Neural cell (in vitro differentiated cells): ENCODE measurements around the gene TP53I13. TPM values are rescaled to one million over a fixed set of nuclear protein-coding genes. Genes with fewer than 3 reads are reported as not detected.

Source experiments
- H2AFZ ChIP-seq: fragments of 200-600, 300-800 bp; sonication (generic), shearing (Covaris generic); 2 replicates; pipeline ENCODE4 v1.6.0; 2014; ENCODE audit warnings: low read depth, mild to moderate bottlenecking, antibody characterized with exemption, low read length, moderate library complexity
- H3F3A ChIP-seq: fragments of 200-600 bp; shearing (Covaris generic); 2 replicates; pipeline ENCODE4 v1.6.1; 2016; ENCODE audit warnings: mild to moderate bottlenecking, moderate library complexity, mixed read lengths, antibody characterized with exemption, low read length; ENCODE audit not compliant: insufficient read depth, poor library complexity, severe bottlenecking
- H3K27ac ChIP-seq: fragments of 200-600, 300-800 bp; sonication (generic), shearing (Covaris generic); 2 replicates; pipeline ENCODE4 v1.5.1; 2014; ENCODE audit warnings: mild to moderate bottlenecking, low read length, moderate library complexity
- H3K27me3 ChIP-seq: fragments of 300-800, 200-600 bp; sonication (generic), shearing (Covaris generic); 2 replicates; pipeline ENCODE4 v1.6.0; 2014; ENCODE audit warnings: mild to moderate bottlenecking, low read depth, low read length, moderate library complexity; ENCODE audit not compliant: insufficient read depth
- H3K36me3 ChIP-seq: fragments of 300-800, 200-600 bp; sonication (generic), shearing (Covaris generic); 2 replicates; pipeline ENCODE4 v1.5.1; 2014; ENCODE audit warnings: mild to moderate bottlenecking, antibody characterized with exemption, low read length, moderate library complexity; ENCODE audit not compliant: insufficient read depth
- H3K4me2 ChIP-seq: fragments of 300-800, 200-600 bp; sonication (generic), shearing (Covaris generic); 2 replicates; pipeline ENCODE4 v1.6.0; 2014; ENCODE audit warnings: mild to moderate bottlenecking, low read length
- H3K4me3 ChIP-seq: fragments of 300-800, 200-600 bp; sonication (generic), shearing (Covaris generic); 2 replicates; pipeline ENCODE4 v1.5.1; 2014; ENCODE audit warnings: mild to moderate bottlenecking, low read length, moderate library complexity
- H3K79me2 ChIP-seq: fragments of 200-600 bp; shearing (Covaris generic); replicated peaks from 2 replicates; pipeline ENCODE4 v1.6.0; 2014; ENCODE audit warnings: mild to moderate bottlenecking, low read length, moderate library complexity; ENCODE audit not compliant: insufficient read depth
- H3K9ac ChIP-seq: fragments of 300-800, 200-600 bp; sonication (generic), shearing (Covaris generic); 2 replicates; pipeline ENCODE4 v1.6.1; 2016; ENCODE audit warnings: mild to moderate bottlenecking, low read length, mixed read lengths
- H3K9me2 ChIP-seq: fragments of 200-600 bp; shearing (Covaris generic); 2 replicates; pipeline ENCODE4 v1.6.1; 2016; ENCODE audit warnings: mild to moderate bottlenecking, low read length, mixed read lengths; ENCODE audit not compliant: insufficient read depth
- H3K9me3 ChIP-seq: fragments of 200-600, 300-800 bp; sonication (generic), shearing (Covaris generic); 2 replicates; pipeline ENCODE4 v1.6.1; 2016; ENCODE audit warnings: mild to moderate bottlenecking, mixed run types, low read length, moderate library complexity, mixed read lengths
- H4K20me1 ChIP-seq: fragments of 200-600 bp; shearing (Covaris generic); 2 replicates; pipeline ENCODE4 v1.6.1; 2016; ENCODE audit warnings: mild to moderate bottlenecking, mixed run types; ENCODE audit not compliant: insufficient read depth
- EP300 ChIP-seq: fragments of 450-650 bp; conservative IDR thresholded peaks from 2 replicates; pipeline ENCODE4 v1.6.1; 2014; ENCODE audit warnings: antibody characterized with exemption, mild to moderate bottlenecking, moderate library complexity; ENCODE audit not compliant: poor library complexity, severe bottlenecking
- EZH2 ChIP-seq: fragments of 200-600, 300-800 bp; shearing (Covaris generic), sonication (generic); IDR thresholded peaks from 2 replicates; pipeline ENCODE4 v1.6.1; 2014; ENCODE audit warnings: antibody characterized with exemption, low read length, borderline replicate concordance, mild to moderate bottlenecking; ENCODE audit not compliant: insufficient read depth, poor library complexity, severe bottlenecking
- MXI1 ChIP-seq: fragments of 450-650 bp; conservative IDR thresholded peaks from 2 replicates; pipeline ENCODE4 v1.6.1; 2014; ENCODE audit warnings: antibody characterized with exemption, mild to moderate bottlenecking; ENCODE audit not compliant: poor library complexity, severe bottlenecking
- POLR2AphosphoS5 ChIP-seq: IDR thresholded peaks from 2 replicates; pipeline ENCODE4 v1.6.1; 2012
- RAD21 ChIP-seq: fragments of 450-650 bp; conservative IDR thresholded peaks from 2 replicates; pipeline ENCODE4 v1.6.1; 2014; ENCODE audit warnings: antibody characterized with exemption, mild to moderate bottlenecking, moderate library complexity
- SMC3 ChIP-seq: fragments of 450-650 bp; conservative IDR thresholded peaks from 2 replicates; pipeline ENCODE4 v1.6.1; 2014; ENCODE audit warnings: antibody characterized with exemption, mild to moderate bottlenecking, moderate library complexity; ENCODE audit not compliant: poor library complexity
- TAF1 ChIP-seq: IDR thresholded peaks from 2 replicates; pipeline ENCODE4 v1.6.1; 2012; ENCODE audit warnings: low read depth
- polyA plus RNA-seq: library from polyadenylated mRNA; depleted of rRNA; stranded (reverse); fragments of >200 nt; gene quantifications from 2 replicates; pipeline ENCODE4 v1.2.3, GENCODE V29; 2014
- TF ChIP-seq, protein P1 (sequence below): fragments of 450-650 bp; IDR thresholded peaks from 2 replicates; pipeline ENCODE4 v1.5.1; 2014; ENCODE audit warnings: antibody characterized with exemption, mild to moderate bottlenecking, moderate library complexity; ENCODE audit not compliant: poor library complexity, severe bottlenecking
- TF ChIP-seq, protein P2 (sequence below): IDR thresholded peaks from 2 replicates; pipeline ENCODE4 v1.6.1; 2012; ENCODE audit warnings: borderline replicate concordance

Gene TP53I13
- polyA plus RNA-seq, 1 donor from 2014 or later, result 18.4 TPM

DNA sequence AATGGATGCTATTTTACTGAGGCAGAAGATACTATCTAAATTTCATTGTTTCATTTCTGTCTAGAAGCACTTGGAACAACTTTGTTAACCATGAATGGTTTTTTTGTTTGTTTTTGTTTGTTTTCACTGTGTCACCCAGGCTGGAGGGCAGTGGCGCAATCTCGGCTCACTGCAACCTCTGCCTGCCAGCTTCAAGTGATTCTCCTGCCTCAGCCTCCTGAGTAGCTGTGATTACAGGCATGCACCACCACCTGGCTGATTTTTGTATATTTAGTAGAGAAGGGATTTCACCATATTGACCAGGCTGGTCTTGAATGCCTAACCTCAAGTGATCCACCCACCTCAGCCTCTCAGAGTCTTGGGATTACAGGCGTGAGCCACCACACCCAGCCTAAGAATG, 42.2 kb upstream of the TP53I13 start:
- no peak overlapping the region for H2AFZ ChIP-seq
- no peaks in the 10 kb centered on the region for H3F3A ChIP-seq
- H3K9ac ChIP-seq, result no peak overlapping the region
- H3K79me2 ChIP-seq, result no peaks in the 10 kb centered on the region
- no peaks in the 10 kb centered on the region for H3K9me3 ChIP-seq
- H3K27me3 ChIP-seq, result no peaks in the 10 kb centered on the region
- H3K27ac ChIP-seq, result no peak overlapping the region
- H3K4me2 ChIP-seq, result no peak overlapping the region
- no peaks in the 10 kb centered on the region for H3K36me3 ChIP-seq
- no peak overlapping the region for H3K4me3 ChIP-seq
- no peaks in the 10 kb centered on the region for H4K20me1 ChIP-seq
- H3K9me2 ChIP-seq, result no peaks in the 10 kb centered on the region
- TF ChIP-seq POLR2AphosphoS5, result no peak
- TF ChIP-seq TAF1, result no peak

DNA sequence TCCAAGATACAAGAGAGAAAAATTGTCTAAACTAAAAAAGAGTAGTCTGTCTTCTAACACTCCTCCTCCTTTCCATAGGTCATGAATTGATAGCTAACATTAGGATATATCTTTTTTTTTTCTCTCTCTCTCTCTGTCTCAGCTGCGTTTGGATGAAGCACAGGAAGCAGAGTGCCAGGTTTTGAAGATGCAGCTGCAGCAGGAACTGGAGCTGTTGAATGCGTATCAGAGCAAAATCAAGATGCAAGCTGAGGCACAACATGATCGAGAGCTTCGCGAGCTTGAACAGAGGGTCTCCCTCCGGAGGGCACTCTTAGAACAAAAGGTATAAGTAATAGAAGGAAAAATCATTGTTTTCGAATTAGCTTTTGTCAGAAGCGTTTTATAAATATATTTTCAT, 34.5 kb upstream of the TP53I13 start:
- Histone ChIP-seq H3K36me3 (peaks cover 6% of the 10 kb centered on the region), H2AFZ (no peak overlapping the region), H3K4me2 (no peak overlapping the region), H3K4me3 (no peak overlapping the region), H3K9ac (no peak overlapping the region), H3K9me2 (no peaks in the 10 kb centered on the region), H3F3A (no peaks in the 10 kb centered on the region), H3K27ac (no peak overlapping the region), H3K79me2 (no peaks in the 10 kb centered on the region), H3K27me3 (no peaks in the 10 kb centered on the region), H3K9me3 (no peaks in the 10 kb centered on the region), H4K20me1 (no peaks in the 10 kb centered on the region)
- TF ChIP-seq, protein P1, sequence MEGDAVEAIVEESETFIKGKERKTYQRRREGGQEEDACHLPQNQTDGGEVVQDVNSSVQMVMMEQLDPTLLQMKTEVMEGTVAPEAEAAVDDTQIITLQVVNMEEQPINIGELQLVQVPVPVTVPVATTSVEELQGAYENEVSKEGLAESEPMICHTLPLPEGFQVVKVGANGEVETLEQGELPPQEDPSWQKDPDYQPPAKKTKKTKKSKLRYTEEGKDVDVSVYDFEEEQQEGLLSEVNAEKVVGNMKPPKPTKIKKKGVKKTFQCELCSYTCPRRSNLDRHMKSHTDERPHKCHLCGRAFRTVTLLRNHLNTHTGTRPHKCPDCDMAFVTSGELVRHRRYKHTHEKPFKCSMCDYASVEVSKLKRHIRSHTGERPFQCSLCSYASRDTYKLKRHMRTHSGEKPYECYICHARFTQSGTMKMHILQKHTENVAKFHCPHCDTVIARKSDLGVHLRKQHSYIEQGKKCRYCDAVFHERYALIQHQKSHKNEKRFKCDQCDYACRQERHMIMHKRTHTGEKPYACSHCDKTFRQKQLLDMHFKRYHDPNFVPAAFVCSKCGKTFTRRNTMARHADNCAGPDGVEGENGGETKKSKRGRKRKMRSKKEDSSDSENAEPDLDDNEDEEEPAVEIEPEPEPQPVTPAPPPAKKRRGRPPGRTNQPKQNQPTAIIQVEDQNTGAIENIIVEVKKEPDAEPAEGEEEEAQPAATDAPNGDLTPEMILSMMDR, result no peak
- TF ChIP-seq EP300, result no peak
- no peak for TF ChIP-seq MXI1
- no peak for TF ChIP-seq SMC3
- no peak for TF ChIP-seq RAD21
- TF ChIP-seq, protein P2, sequence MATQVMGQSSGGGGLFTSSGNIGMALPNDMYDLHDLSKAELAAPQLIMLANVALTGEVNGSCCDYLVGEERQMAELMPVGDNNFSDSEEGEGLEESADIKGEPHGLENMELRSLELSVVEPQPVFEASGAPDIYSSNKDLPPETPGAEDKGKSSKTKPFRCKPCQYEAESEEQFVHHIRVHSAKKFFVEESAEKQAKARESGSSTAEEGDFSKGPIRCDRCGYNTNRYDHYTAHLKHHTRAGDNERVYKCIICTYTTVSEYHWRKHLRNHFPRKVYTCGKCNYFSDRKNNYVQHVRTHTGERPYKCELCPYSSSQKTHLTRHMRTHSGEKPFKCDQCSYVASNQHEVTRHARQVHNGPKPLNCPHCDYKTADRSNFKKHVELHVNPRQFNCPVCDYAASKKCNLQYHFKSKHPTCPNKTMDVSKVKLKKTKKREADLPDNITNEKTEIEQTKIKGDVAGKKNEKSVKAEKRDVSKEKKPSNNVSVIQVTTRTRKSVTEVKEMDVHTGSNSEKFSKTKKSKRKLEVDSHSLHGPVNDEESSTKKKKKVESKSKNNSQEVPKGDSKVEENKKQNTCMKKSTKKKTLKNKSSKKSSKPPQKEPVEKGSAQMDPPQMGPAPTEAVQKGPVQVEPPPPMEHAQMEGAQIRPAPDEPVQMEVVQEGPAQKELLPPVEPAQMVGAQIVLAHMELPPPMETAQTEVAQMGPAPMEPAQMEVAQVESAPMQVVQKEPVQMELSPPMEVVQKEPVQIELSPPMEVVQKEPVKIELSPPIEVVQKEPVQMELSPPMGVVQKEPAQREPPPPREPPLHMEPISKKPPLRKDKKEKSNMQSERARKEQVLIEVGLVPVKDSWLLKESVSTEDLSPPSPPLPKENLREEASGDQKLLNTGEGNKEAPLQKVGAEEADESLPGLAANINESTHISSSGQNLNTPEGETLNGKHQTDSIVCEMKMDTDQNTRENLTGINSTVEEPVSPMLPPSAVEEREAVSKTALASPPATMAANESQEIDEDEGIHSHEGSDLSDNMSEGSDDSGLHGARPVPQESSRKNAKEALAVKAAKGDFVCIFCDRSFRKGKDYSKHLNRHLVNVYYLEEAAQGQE, result no peak
- TF ChIP-seq TAF1, result no peak
- no peak for TF ChIP-seq EZH2
- no peak for TF ChIP-seq POLR2AphosphoS5

DNA sequence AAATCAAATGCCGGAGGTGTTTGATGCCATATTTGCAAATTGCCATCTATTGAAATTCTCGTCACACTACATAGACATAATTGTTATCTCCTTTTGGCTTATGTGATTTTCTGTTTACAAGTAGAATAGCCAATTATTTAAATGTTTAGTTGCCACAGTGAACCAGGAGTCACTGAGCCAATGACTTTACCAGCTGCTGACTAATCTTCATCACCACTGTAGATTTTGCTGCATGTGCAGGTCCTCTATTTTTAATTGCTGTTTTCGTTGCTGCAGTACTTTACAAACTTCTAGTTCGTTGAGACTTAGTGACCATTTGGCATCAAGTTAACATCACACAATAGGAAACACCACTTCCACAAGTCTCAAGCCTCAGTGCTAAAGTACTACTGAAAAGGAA, 24.4 kb upstream of the TP53I13 start:
- no peak overlapping the region for H3K4me2 ChIP-seq
- no peak overlapping the region for H3K27ac ChIP-seq
- H3K9ac ChIP-seq, result no peak overlapping the region
- no peak overlapping the region for H3K4me3 ChIP-seq
- H3K36me3 ChIP-seq, result peaks cover 10% of the 10 kb centered on the region
- no peaks in the 10 kb centered on the region for H4K20me1 ChIP-seq
- H3K79me2 ChIP-seq, result no peaks in the 10 kb centered on the region
- no peak overlapping the region for H2AFZ ChIP-seq
- no peaks in the 10 kb centered on the region for H3K9me3 ChIP-seq
- H3K9me2 ChIP-seq, result no peaks in the 10 kb centered on the region
- no peaks in the 10 kb centered on the region for H3K27me3 ChIP-seq
- H3F3A ChIP-seq, result no peaks in the 10 kb centered on the region
- TF ChIP-seq, protein P2, result no peak
- TF ChIP-seq RAD21 (no peak), MXI1 (no peak)
- TF ChIP-seq, protein P1, result no peak
